Testis (tissue), 3 donors: ENCODE measurements around the gene GRM8. TPM values are rescaled to one million over a fixed set of nuclear protein-coding genes. Genes with fewer than 3 reads are reported as not detected.

Source experiments
- DNase-seq: peaks from one replicate; pipeline ENCODE4 v3.0.0-alpha.2; 2019
- H3K27ac ChIP-seq, 2 donors: fragments of 200-600 bp; sonication (generic); one replicate each; pipeline ENCODE4 v1.5.1; 2019
- H3K27me3 ChIP-seq: fragments of 200-600 bp; sonication (generic); one replicate; pipeline ENCODE4 v1.5.1; 2019
- H3K36me3 ChIP-seq: fragments of 200-600 bp; sonication (generic); one replicate; pipeline ENCODE4 v1.5.1; 2017; ENCODE audit warnings: low read depth; ENCODE audit errors: missing control alignments
- H3K4me1 ChIP-seq: fragments of 200-600 bp; sonication (generic); one replicate; pipeline ENCODE4 v1.5.1; 2019
- H3K4me3 ChIP-seq, 2 donors: fragments of 200-600 bp; sonication (generic); one replicate each; pipeline ENCODE4 v1.5.1; 2017 to 2019
- H3K9me3 ChIP-seq: fragments of 200-600 bp; sonication (generic); one replicate; pipeline ENCODE4 v1.5.1; 2017
- POLR2A ChIP-seq: fragments of 450-650 bp; IDR thresholded peaks from one replicate; pipeline ENCODE4 v1.6.1; 2017; ENCODE audit warnings: antibody characterized with exemption, mild to moderate bottlenecking, moderate library complexity
- WGBS, 2 donors: methylation state at CpG; one replicate each; pipeline ENCODE4 v1.1.5; 2018; 5-methylcytosine and 5-hydroxymethylcytosine counted together
- intact Hi-C: fragments of 100-400 bp; cut with DNase I; formaldehyde crosslinking; loops from one replicate; pipeline ENCODE4 v1.15.1; 2023; ENCODE audit warnings: low total_unique reads
- polyA plus RNA-seq: library from polyadenylated mRNA; stranded (reverse); fragments of 350-450 nt; fragmentation: Illumina TruSeq; extraction: RNeasy Lipid Tissue Mini Kit (QIAGEN cat#74804); gene quantifications from one replicate; pipeline ENCODE4 v1.2.3, GENCODE V29; 2014; ENCODE audit warnings: low read depth, low replicate concordance; ENCODE audit not compliant: insufficient read depth
- total RNA-seq, 2 donors: library from RNA; depleted of rRNA; stranded (reverse); fragments of >200 nt; gene quantifications; one replicate each; pipeline ENCODE4 v1.2.3, GENCODE V29; 2016
- TF ChIP-seq, protein P1 (sequence below), 3 experiments: fragments of 450-650 bp in 2 of 3; fragments of 200-600 bp in 1 of 3; sonication (generic) in 1 of 3; IDR thresholded peaks; one replicate each; pipeline ENCODE4 v1.5.1; 2016 to 2019; ENCODE audit warnings: antibody characterized with exemption in 3 of 3, mild to moderate bottlenecking in 2 of 3, moderate library complexity in 1 of 3

GRM8 gene
- total and polyA plus RNA-seq, 3 donors from 2014 or later, result 7.1 to 8.2 (median 7.1) TPM

GRCh38 chr7:126750207-126750911, 502.4 kb downstream of the GRM8 start:
- Histone ChIP-seq H3K36me3 (no peaks in the 10 kb centered on the region), H3K9me3 (no peaks in the 10 kb centered on the region), H3K27ac (no peak overlapping the region), H3K4me3 (no peak overlapping the region), H3K4me1 (no peaks in the 10 kb centered on the region), H3K27me3 (no peaks in the 10 kb centered on the region)
- TF ChIP-seq POLR2A, result no peak
- TF ChIP-seq, protein P1, sequence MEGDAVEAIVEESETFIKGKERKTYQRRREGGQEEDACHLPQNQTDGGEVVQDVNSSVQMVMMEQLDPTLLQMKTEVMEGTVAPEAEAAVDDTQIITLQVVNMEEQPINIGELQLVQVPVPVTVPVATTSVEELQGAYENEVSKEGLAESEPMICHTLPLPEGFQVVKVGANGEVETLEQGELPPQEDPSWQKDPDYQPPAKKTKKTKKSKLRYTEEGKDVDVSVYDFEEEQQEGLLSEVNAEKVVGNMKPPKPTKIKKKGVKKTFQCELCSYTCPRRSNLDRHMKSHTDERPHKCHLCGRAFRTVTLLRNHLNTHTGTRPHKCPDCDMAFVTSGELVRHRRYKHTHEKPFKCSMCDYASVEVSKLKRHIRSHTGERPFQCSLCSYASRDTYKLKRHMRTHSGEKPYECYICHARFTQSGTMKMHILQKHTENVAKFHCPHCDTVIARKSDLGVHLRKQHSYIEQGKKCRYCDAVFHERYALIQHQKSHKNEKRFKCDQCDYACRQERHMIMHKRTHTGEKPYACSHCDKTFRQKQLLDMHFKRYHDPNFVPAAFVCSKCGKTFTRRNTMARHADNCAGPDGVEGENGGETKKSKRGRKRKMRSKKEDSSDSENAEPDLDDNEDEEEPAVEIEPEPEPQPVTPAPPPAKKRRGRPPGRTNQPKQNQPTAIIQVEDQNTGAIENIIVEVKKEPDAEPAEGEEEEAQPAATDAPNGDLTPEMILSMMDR (IDR thresholded peaks at IDR 0.05), result no peak
- DNase-seq, result no peak
- intact Hi-C loops, result no loop called here
- 84 to 87% methylated on average over 4 of the region's 4 CpGs for WGBS, 2 donors

- TF ChIP-seq POLR2A, result no peak
- TF ChIP-seq, protein P1 (IDR thresholded peaks at IDR 0.05), result no peak
- no peak for DNase-seq
- Histone ChIP-seq H3K36me3 (no peaks in the 10 kb centered on the region), H3K4me1 (no peaks in the 10 kb centered on the region), H3K27me3 (no peaks in the 10 kb centered on the region), H3K27ac (no peak overlapping the region), H3K4me3 (no peak overlapping the region), H3K9me3 (no peaks in the 10 kb centered on the region)
- intact Hi-C loops, result no loop called here
- 52 to 55% methylated on average over 2 of the region's 2 CpGs for WGBS, 2 donors
Observed at GRCh38 chr7:126728967-126729366, 523.8 kb downstream of the GRM8 start.

GRCh38 chr7:126727930-126728391, 524.8 kb downstream of the GRM8 start:
- TF ChIP-seq POLR2A, result no peak
- TF ChIP-seq, protein P1 (IDR thresholded peaks at IDR 0.05), result no peak
- no peaks in the 10 kb centered on the region for H3K4me1 ChIP-seq
- H3K4me3 ChIP-seq, result no peak overlapping the region
- H3K27me3 ChIP-seq, result no peaks in the 10 kb centered on the region
- WGBS, 2 donors, result 80 to 88% methylated on average over 5 of the region's 5 CpGs
- no peak for DNase-seq
- no peak overlapping the region for H3K27ac ChIP-seq
- no peaks in the 10 kb centered on the region for H3K9me3 ChIP-seq
- H3K36me3 ChIP-seq, result no peaks in the 10 kb centered on the region
- intact Hi-C loops, result no loop called here

- Histone ChIP-seq H3K4me1 (no peaks in the 10 kb centered on the region), H3K27me3 (no peaks in the 10 kb centered on the region), H3K4me3 (no peak overlapping the region), H3K36me3 (no peaks in the 10 kb centered on the region), H3K27ac (no peak overlapping the region), H3K9me3 (no peaks in the 10 kb centered on the region)
- 61 to 62% methylated on average over 4 of the region's 4 CpGs for WGBS, 2 donors
- intact Hi-C loops, result no loop called here
- no peak for DNase-seq
- no peak for TF ChIP-seq POLR2A
- TF ChIP-seq, protein P1 (IDR thresholded peaks at IDR 0.05), result no peak
Observed at GRCh38 chr7:126723966-126724544, 528.7 kb downstream of the GRM8 start.
